SK-N-SH (cell line): ENCODE measurements around the gene RPUSD3. TPM values are rescaled to one million over a fixed set of nuclear protein-coding genes. Genes with fewer than 3 reads are reported as not detected.

Source experiments
- CTCF ChIA-PET: fragments of 300-600, 350-600 bp; formaldehyde crosslinking; extraction: SDS; loops from one replicate; lab custom pipeline; 2021; lab: Yijun Ruan, JAX
- POLR2A ChIA-PET: fragments of 350-600 bp; sonication (Branson Sonifier 250); formaldehyde crosslinking; extraction: SDS; loops from one replicate; lab custom pipeline; 2020; ENCODE audit warnings: antibody characterized with exemption, inconsistent platforms; lab: Yijun Ruan, JAX
- DNase-seq: peaks from one replicate; pipeline ENCODE4 v3.0.0; 2012
- H2AFZ ChIP-seq: fragments of 200-600 bp; sonication (generic); 2 replicates; pipeline ENCODE4 v1.8.1; 2016; ENCODE audit warnings: antibody characterized with exemption, mild to moderate bottlenecking, low read depth
- H3F3A ChIP-seq: fragments of 200-600 bp; sonication (generic); replicated peaks from 2 replicates; pipeline ENCODE3; 2016; ENCODE audit warnings: antibody characterized with exemption, mild to moderate bottlenecking; ENCODE audit not compliant: insufficient read depth
- H3K27ac ChIP-seq, 2 experiments: fragments of 200-500 bp in 1 of 2; fragments of 200-600 bp in 1 of 2; sonication (Bioruptor generic) in 1 of 2; sonication (generic), shearing (Covaris generic) in 1 of 2; 2 replicates each; pipeline versions ENCODE4 v1.5.1 to v1.6.1; 2014 to 2016; ENCODE audit warnings: low read depth in 2 of 2, inconsistent platforms in 1 of 2, low read length in 1 of 2, mild to moderate bottlenecking in 1 of 2, mixed read lengths in 1 of 2
- H3K27me3 ChIP-seq: fragments of 200-600 bp; sonication (generic), shearing (Covaris generic); 2 replicates; pipeline ENCODE4 v1.6.1; 2016; ENCODE audit warnings: mixed run types; ENCODE audit not compliant: insufficient read depth
- H3K36me3 ChIP-seq, 2 experiments: fragments of 200-500 bp in 1 of 2; fragments of 200-600 bp in 1 of 2; sonication (Bioruptor generic) in 1 of 2; sonication (generic) in 1 of 2; replicated peaks in 1 of 2; 2 replicates each; pipeline versions ENCODE3 to v1.5.1; 2014 to 2016; ENCODE audit warnings: low read length in 1 of 2, mild to moderate bottlenecking in 1 of 2; ENCODE audit not compliant: insufficient read depth in 2 of 2, control insufficient read depth in 1 of 2
- H3K4me1 ChIP-seq, 2 experiments: fragments of 200-500 bp in 1 of 2; fragments of 200-600 bp in 1 of 2; sonication (Bioruptor generic) in 1 of 2; sonication (generic), shearing (Covaris generic) in 1 of 2; 2 replicates each; pipeline versions ENCODE4 v1.5.1 to v1.6.1; 2014 to 2016; ENCODE audit warnings: low read depth in 1 of 2, low read length in 1 of 2, mixed run types in 1 of 2; ENCODE audit not compliant: insufficient read depth in 2 of 2, control insufficient read depth in 1 of 2
- H3K4me2 ChIP-seq: fragments of 200-600 bp; sonication (generic), shearing (Covaris generic); 2 replicates; pipeline ENCODE4 v1.6.1; 2017; ENCODE audit warnings: mixed run types
- H3K4me3 ChIP-seq, 2 experiments: fragments of 200-500 bp in 1 of 2; fragments of 200-600 bp in 1 of 2; sonication (Bioruptor generic) in 1 of 2; sonication (generic), shearing (Covaris generic) in 1 of 2; 2 replicates each; pipeline versions ENCODE4 v1.5.1 to v1.8.1; 2014 to 2016; ENCODE audit warnings: low read depth in 2 of 2, inconsistent platforms in 1 of 2, low read length in 1 of 2, mild to moderate bottlenecking in 1 of 2, mixed read lengths in 1 of 2, moderate library complexity in 1 of 2
- H3K79me2 ChIP-seq: fragments of 200-600 bp; sonication (generic); 2 replicates; pipeline ENCODE4 v1.8.1; 2017; ENCODE audit warnings: mild to moderate bottlenecking; ENCODE audit not compliant: insufficient read depth
- H3K9ac ChIP-seq: fragments of 200-600 bp; sonication (generic); 2 replicates; pipeline ENCODE4 v1.6.1; 2017; ENCODE audit warnings: mixed run types
- H3K9me2 ChIP-seq: fragments of 200-600 bp; sonication (generic); 2 replicates; pipeline ENCODE4 v1.6.1; 2017; ENCODE audit warnings: mixed run types
- H3K9me3 ChIP-seq: fragments of 200-600 bp; sonication (generic); 2 replicates; pipeline ENCODE4 v1.6.1; 2017; ENCODE audit warnings: mixed run types, mild to moderate bottlenecking, moderate library complexity
- H4K20me1 ChIP-seq: fragments of 200-600 bp; sonication (generic); 2 replicates; pipeline ENCODE4 v1.6.1; 2017; ENCODE audit warnings: mild to moderate bottlenecking, mixed run types; ENCODE audit not compliant: insufficient read depth
- CHD2 ChIP-seq: fragments of 150-350 bp; IDR thresholded peaks from 2 replicates; pipeline ENCODE4 v1.6.1; 2018; ENCODE audit warnings: low read length; ENCODE audit not compliant: partially characterized antibody
- EP300 ChIP-seq, 2 experiments: IDR thresholded peaks; 2 replicates each; pipeline versions ENCODE4 v1.4.0 to v1.6.1; 2012; ENCODE audit warnings: borderline replicate concordance in 1 of 2, low read depth in 1 of 2, low read length in 1 of 2
- EZH2phosphoT487 ChIP-seq: fragments of 200-600 bp; sonication (generic); IDR thresholded peaks from 2 replicates; pipeline ENCODE4 v1.6.1; 2017; ENCODE audit warnings: low read depth, mixed run types, mild to moderate bottlenecking, antibody characterized with exemption, moderate library complexity, borderline replicate concordance
- GABPA ChIP-seq: IDR thresholded peaks from 2 replicates; pipeline ENCODE4 v1.4.0; 2012; ENCODE audit warnings: low read depth, mild to moderate bottlenecking
- GATA2 ChIP-seq: sonication (generic); formaldehyde crosslinking; IDR thresholded peaks from 2 replicates; pipeline ENCODE4 v1.5.0; 2020; ENCODE audit warnings: mild to moderate bottlenecking, missing genetic modification reagents
- JUND ChIP-seq: IDR thresholded peaks from 2 replicates; pipeline ENCODE4 v1.4.0; 2012
- MEF2A ChIP-seq: IDR thresholded peaks from 2 replicates; pipeline ENCODE4 v1.4.0; 2012; ENCODE audit warnings: low read depth, borderline replicate concordance
- NFIC ChIP-seq: IDR thresholded peaks from 2 replicates; pipeline ENCODE4 v1.4.0; 2012; ENCODE audit warnings: borderline replicate concordance
- NRF1 ChIP-seq: IDR thresholded peaks from 2 replicates; pipeline ENCODE4 v1.6.1; 2012; ENCODE audit warnings: low read depth, mild to moderate bottlenecking, low read length
- POLR2AphosphoS5 ChIP-seq: IDR thresholded peaks from 2 replicates; pipeline ENCODE4 v1.6.1; 2012; ENCODE audit warnings: low read depth, low read length
- RAD21 ChIP-seq: IDR thresholded peaks from 2 replicates; pipeline ENCODE4 v1.6.1; 2012; ENCODE audit warnings: mild to moderate bottlenecking, low read length
- RCOR1 ChIP-seq: fragments of 150-350 bp; IDR thresholded peaks from 2 replicates; pipeline ENCODE4 v1.6.1; 2017; ENCODE audit warnings: antibody characterized with exemption, low read length
- RFX5 ChIP-seq: IDR thresholded peaks from 2 replicates; pipeline ENCODE4 v1.6.1; 2012; ENCODE audit warnings: mild to moderate bottlenecking, improper control_type of control experiment, low read length
- SIN3A ChIP-seq: IDR thresholded peaks from 2 replicates; pipeline ENCODE4 v1.6.1; 2012; ENCODE audit warnings: low read depth, mild to moderate bottlenecking, low read length, moderate library complexity, borderline replicate concordance
- SMC3 ChIP-seq: IDR thresholded peaks from 2 replicates; pipeline ENCODE4 v1.6.1; 2012; ENCODE audit warnings: low read depth, low read length, improper control_type of control experiment
- TAF1 ChIP-seq: IDR thresholded peaks from 2 replicates; pipeline ENCODE4 v1.6.1; 2012; ENCODE audit warnings: low read depth, mild to moderate bottlenecking, low read length, moderate library complexity, borderline replicate concordance
- TCF12 ChIP-seq: IDR thresholded peaks from 2 replicates; pipeline ENCODE4 v1.4.0; 2012
- YY1 ChIP-seq: IDR thresholded peaks from 2 replicates; pipeline ENCODE4 v1.4.0; 2012; ENCODE audit warnings: low read depth, mild to moderate bottlenecking
- ZBTB33 ChIP-seq: IDR thresholded peaks from 2 replicates; pipeline ENCODE4 v1.4.0; 2012; ENCODE audit warnings: low read depth, borderline replicate concordance
- WGBS: methylation state at CpG from one replicate; pipeline ENCODE4 v1.1.6; 2017; ENCODE audit warnings: low lambda C conversion rate; 5-methylcytosine and 5-hydroxymethylcytosine counted together
- polyA plus RNA-seq, 3 experiments: library from polyadenylated mRNA; depleted of rRNA; stranded (reverse); fragments of >200 nt; gene quantifications; 2 replicates each; pipeline ENCODE4 v1.2.3, GENCODE V29; 2012
- TF ChIP-seq, protein P1 (sequence below): IDR thresholded peaks from 2 replicates; pipeline ENCODE4 v1.6.1; 2012; ENCODE audit warnings: mild to moderate bottlenecking, low read depth, low read length, moderate library complexity
- TF ChIP-seq, protein P2 (sequence below): fragments of 150-350 bp; IDR thresholded peaks from 2 replicates; pipeline ENCODE4 v1.6.1; 2016; ENCODE audit warnings: mild to moderate bottlenecking, low read depth, low read length

RPUSD3 gene
- polyA plus RNA-seq, 1 of the 3 experiments (the other 2 are of a cell fraction), result 43.4 TPM

DNA sequence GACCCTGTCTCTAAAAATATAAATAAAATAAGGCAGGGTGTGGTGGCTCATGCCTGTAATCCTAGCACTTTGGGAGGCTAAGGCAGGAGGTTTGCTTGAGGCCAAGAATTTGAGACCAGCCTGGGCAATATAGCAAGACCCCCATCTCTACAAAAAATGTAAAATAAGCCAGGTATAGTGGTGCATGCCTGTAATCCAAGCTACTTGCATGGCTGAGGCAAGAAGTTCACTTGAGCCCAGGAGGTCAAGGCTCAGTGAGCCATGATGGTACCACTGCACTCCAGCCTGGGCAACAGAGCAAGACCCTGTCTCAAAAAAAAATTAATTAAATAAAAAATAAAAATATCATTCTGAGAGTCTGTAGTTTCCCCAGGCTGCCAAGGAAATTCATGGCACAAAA is 42.5 kb upstream of the RPUSD3 start:
- H3K4me1 ChIP-seq, result peaks cover 2 to 14% of the 10 kb centered on the region in 2 experiments; a peak in 1 of 4 replicates
- no peak overlapping the region for H2AFZ ChIP-seq
- H4K20me1 ChIP-seq, result no peaks in the 10 kb centered on the region
- H3F3A ChIP-seq, result peaks cover 14% of the 10 kb centered on the region
- H3K79me2 ChIP-seq, result peaks cover 9% of the 10 kb centered on the region
- no peak for DNase-seq
- no peak overlapping the region for H3K27ac ChIP-seq
- no peak overlapping the region for H3K4me3 ChIP-seq
- no peak overlapping the region for H3K4me2 ChIP-seq
- TF ChIP-seq, protein P1, sequence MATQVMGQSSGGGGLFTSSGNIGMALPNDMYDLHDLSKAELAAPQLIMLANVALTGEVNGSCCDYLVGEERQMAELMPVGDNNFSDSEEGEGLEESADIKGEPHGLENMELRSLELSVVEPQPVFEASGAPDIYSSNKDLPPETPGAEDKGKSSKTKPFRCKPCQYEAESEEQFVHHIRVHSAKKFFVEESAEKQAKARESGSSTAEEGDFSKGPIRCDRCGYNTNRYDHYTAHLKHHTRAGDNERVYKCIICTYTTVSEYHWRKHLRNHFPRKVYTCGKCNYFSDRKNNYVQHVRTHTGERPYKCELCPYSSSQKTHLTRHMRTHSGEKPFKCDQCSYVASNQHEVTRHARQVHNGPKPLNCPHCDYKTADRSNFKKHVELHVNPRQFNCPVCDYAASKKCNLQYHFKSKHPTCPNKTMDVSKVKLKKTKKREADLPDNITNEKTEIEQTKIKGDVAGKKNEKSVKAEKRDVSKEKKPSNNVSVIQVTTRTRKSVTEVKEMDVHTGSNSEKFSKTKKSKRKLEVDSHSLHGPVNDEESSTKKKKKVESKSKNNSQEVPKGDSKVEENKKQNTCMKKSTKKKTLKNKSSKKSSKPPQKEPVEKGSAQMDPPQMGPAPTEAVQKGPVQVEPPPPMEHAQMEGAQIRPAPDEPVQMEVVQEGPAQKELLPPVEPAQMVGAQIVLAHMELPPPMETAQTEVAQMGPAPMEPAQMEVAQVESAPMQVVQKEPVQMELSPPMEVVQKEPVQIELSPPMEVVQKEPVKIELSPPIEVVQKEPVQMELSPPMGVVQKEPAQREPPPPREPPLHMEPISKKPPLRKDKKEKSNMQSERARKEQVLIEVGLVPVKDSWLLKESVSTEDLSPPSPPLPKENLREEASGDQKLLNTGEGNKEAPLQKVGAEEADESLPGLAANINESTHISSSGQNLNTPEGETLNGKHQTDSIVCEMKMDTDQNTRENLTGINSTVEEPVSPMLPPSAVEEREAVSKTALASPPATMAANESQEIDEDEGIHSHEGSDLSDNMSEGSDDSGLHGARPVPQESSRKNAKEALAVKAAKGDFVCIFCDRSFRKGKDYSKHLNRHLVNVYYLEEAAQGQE, result no peak
- TF ChIP-seq GABPA, result no peak
- TF ChIP-seq JUND, result no peak
- no peak for TF ChIP-seq NRF1
- TF ChIP-seq RFX5, result no peak
- TF ChIP-seq YY1, result no peak
- TF ChIP-seq RAD21, result no peak
- no peak for TF ChIP-seq SIN3A
- TF ChIP-seq MEF2A, result no peak
- no peak for TF ChIP-seq SMC3
- TF ChIP-seq POLR2AphosphoS5, result no peak
- no peak for TF ChIP-seq GATA2 (CRISPR knock-in tag)
- no peak for TF ChIP-seq RCOR1
- no peaks in the 10 kb centered on the region for H3K9me2 ChIP-seq
- POLR2A ChIA-PET, result no interaction called here
- no peaks in the 10 kb centered on the region for H3K27me3 ChIP-seq
- CTCF ChIA-PET, result no interaction called here
- H3K9ac ChIP-seq, result no peak overlapping the region
- no peaks in the 10 kb centered on the region for H3K9me3 ChIP-seq
- H3K36me3 ChIP-seq, result no peaks in the 10 kb centered on the region

GRCh38 chr3:9884555-9885165 is 40.9 kb upstream of the RPUSD3 start:
- H2AFZ ChIP-seq, result peak overlapping the region; percentile 57; the same call in 1 of the 2 replicates
- POLR2A ChIA-PET, result no interaction called here
- TF ChIP-seq EZH2phosphoT487 (no peak), RFX5 (no peak), RCOR1 (no peak), NRF1 (no peak), EP300 (IDR thresholded peaks at IDR 0.05; ENCODE audit: borderline replicate concordance in 1 of 2, low read depth in 1 of 2, low read length in 1 of 2) (peak in 1 of 2 experiments; percentile 32; a peak in 1 of 4 replicates), SIN3A (no peak), CHD2 (no peak), NFIC (no peak), GABPA (no peak), GATA2 (CRISPR knock-in tag) (no peak), POLR2AphosphoS5 (0 out of 2 replicates have a peak, but pooled peaks have one; percentile 22), RAD21 (no peak), TAF1 (no peak), ZBTB33 (no peak), TCF12 (peak; percentile 66)
- TF ChIP-seq, protein P2, sequence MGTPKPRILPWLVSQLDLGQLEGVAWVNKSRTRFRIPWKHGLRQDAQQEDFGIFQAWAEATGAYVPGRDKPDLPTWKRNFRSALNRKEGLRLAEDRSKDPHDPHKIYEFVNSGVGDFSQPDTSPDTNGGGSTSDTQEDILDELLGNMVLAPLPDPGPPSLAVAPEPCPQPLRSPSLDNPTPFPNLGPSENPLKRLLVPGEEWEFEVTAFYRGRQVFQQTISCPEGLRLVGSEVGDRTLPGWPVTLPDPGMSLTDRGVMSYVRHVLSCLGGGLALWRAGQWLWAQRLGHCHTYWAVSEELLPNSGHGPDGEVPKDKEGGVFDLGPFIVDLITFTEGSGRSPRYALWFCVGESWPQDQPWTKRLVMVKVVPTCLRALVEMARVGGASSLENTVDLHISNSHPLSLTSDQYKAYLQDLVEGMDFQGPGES, result no peak

More at GRCh38 chr3:9884555-9885165, 40.9 kb upstream of the RPUSD3 start:
- Histone ChIP-seq H3K4me3 (no peak overlapping the region), H3K4me2 (peak overlapping the region; percentile 12), H3K9me2 (no peaks in the 10 kb centered on the region), H3F3A (peaks cover 14% of the 10 kb centered on the region), H3K9ac (0 out of 2 replicates have a peak overlapping the region, but pooled peaks have one; percentile 31), H3K79me2 (no peaks in the 10 kb centered on the region), H3K27me3 (no peaks in the 10 kb centered on the region), H3K4me1 (0 out of 4 replicates have a peak, but pooled peaks cover 0 to 11% of the 10 kb centered on the region in 2 experiments), H4K20me1 (no peaks in the 10 kb centered on the region), H3K9me3 (no peaks in the 10 kb centered on the region), H3K27ac (peak overlapping the region; percentile 8 to 70; a peak in 3 of 4 replicates), H3K36me3 (no peaks in the 10 kb centered on the region)
- no peak for DNase-seq
- CTCF ChIA-PET, result interaction anchor here (0.9 kb wide), 1 partner anchor 75 kb away, joined by 3 read pairs; no protein-coding TSS in a partner anchor
- 45% methylated on average over 11 of the region's 11 CpGs for WGBS
